KMS-11 (cell line): ENCODE data around the gene CLIP2.

Experiments
- H2AFZ ChIP-seq: fragments of 200-600 bp; sonication (generic); 2 replicates; pipeline ENCODE4 v1.6.1; 2016; ENCODE audit warnings: antibody characterized with exemption, mixed run types, low read depth
- H3K27ac ChIP-seq: fragments of 200-600 bp; sonication (generic); 2 replicates; pipeline ENCODE4 v1.6.1; 2016; ENCODE audit warnings: mild to moderate bottlenecking, mixed run types
- H3K27me3 ChIP-seq: fragments of 200-600 bp; sonication (generic); 2 replicates; pipeline ENCODE4 v1.6.1; 2017; ENCODE audit warnings: mild to moderate bottlenecking, low read depth, mixed run types, moderate library complexity; ENCODE audit not compliant: insufficient read depth
- H3K36me3 ChIP-seq: fragments of 200-600 bp; sonication (generic); 2 replicates; pipeline ENCODE4 v1.6.1; 2017; ENCODE audit warnings: mild to moderate bottlenecking, mixed run types; ENCODE audit not compliant: insufficient read depth
- H3K4me1 ChIP-seq: fragments of 200-600 bp; sonication (generic); 2 replicates; pipeline ENCODE4 v1.6.1; 2016; ENCODE audit warnings: mild to moderate bottlenecking, low read depth, mixed run types; ENCODE audit not compliant: poor library complexity, severe bottlenecking
- H3K4me2 ChIP-seq: fragments of 200-600 bp; sonication (generic); 2 replicates; pipeline ENCODE4 v1.7.0; 2016; ENCODE audit warnings: mild to moderate bottlenecking, mixed run types
- H3K4me3 ChIP-seq: fragments of 200-600 bp; sonication (generic); IDR thresholded peaks from 2 replicates; pipeline ENCODE4 v1.6.1; 2017; ENCODE audit warnings: low read depth, low read length, mixed read lengths; ENCODE audit not compliant: insufficient read depth
- H3K79me2 ChIP-seq: fragments of 200-600 bp; sonication (generic); 2 replicates; pipeline ENCODE4 v1.6.1; 2016; ENCODE audit warnings: low read depth, mixed run types; ENCODE audit not compliant: insufficient read depth
- H3K9ac ChIP-seq: fragments of 200-600 bp; sonication (generic); 2 replicates; pipeline ENCODE4 v1.6.1; 2016; ENCODE audit warnings: mild to moderate bottlenecking, mixed run types
- H4K20me1 ChIP-seq: fragments of 200-600 bp; sonication (generic); 2 replicates; pipeline ENCODE4 v1.6.1; 2016; ENCODE audit warnings: mild to moderate bottlenecking, mixed run types; ENCODE audit not compliant: insufficient read depth
- CTCF ChIP-seq: fragments of 200-600 bp; sonication (generic); conservative IDR thresholded peaks from 2 replicates; pipeline ENCODE4 v1.6.1; 2017; ENCODE audit warnings: low read depth, mild to moderate bottlenecking, antibody characterized with exemption, low read length, moderate library complexity, mixed read lengths

Gene CLIP2

GRCh38 chr7:74275401-74275881 is 13.8 kb upstream of the CLIP2 start:
- Histone ChIP-seq H3K4me1 (peaks cover 11% of the 10 kb centered on the region), H3K36me3 (no peaks in the 10 kb centered on the region), H4K20me1 (no peaks in the 10 kb centered on the region), H3K27ac (no peak overlapping the region), H2AFZ (no peak overlapping the region), H3K27me3 (peaks cover 3% of the 10 kb centered on the region; the same call in 1 of the 2 replicates), H3K4me2 (no peak overlapping the region), H3K79me2 (no peaks in the 10 kb centered on the region), H3K9ac (no peak overlapping the region), H3K4me3 (no peak overlapping the region)
- peak; percentile 63 for TF ChIP-seq CTCF

GRCh38 chr7:74277636-74278035 is 11.6 kb upstream of the CLIP2 start:
- Histone ChIP-seq H3K9ac (no peak overlapping the region), H3K4me1 (peaks cover 12% of the 10 kb centered on the region), H3K79me2 (no peaks in the 10 kb centered on the region), H3K27ac (no peak overlapping the region), H3K4me3 (no peak overlapping the region), H3K36me3 (no peaks in the 10 kb centered on the region), H2AFZ (no peak overlapping the region), H3K4me2 (no peak overlapping the region), H3K27me3 (no peaks in the 10 kb centered on the region; the same call in 1 of the 2 replicates), H4K20me1 (no peaks in the 10 kb centered on the region)
- TF ChIP-seq CTCF: no peak

DNA sequence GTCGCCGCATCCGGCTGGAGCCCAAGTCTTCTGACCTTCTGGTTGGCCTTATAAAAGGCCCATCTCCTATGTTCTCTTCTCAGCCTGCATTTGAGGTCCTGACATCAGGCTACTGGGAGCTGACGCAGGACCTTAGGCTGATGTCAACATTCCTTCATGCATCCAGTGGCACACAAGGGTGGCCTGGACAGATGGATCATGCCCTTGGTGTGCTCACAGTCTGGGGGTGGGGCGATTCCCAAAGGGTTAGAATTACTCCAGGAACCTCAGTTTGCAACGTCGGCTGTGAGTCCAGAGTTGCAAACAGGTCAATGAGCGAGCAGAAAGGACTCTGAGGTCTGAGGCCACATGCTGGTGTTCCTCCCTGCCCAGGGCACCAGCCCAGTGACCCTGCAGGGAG is 8.2 kb upstream of the CLIP2 start:
- no peaks in the 10 kb centered on the region; the same call in 1 of the 2 replicates for H3K27me3 ChIP-seq
- H3K4me1 ChIP-seq: peaks cover 12% of the 10 kb centered on the region
- no peak overlapping the region for H3K9ac ChIP-seq
- no peaks in the 10 kb centered on the region for H4K20me1 ChIP-seq
- no peak overlapping the region for H3K27ac ChIP-seq
- H3K79me2 ChIP-seq: no peaks in the 10 kb centered on the region
- no peak overlapping the region for H3K4me3 ChIP-seq
- no peak overlapping the region for H3K4me2 ChIP-seq
- H3K36me3 ChIP-seq: no peaks in the 10 kb centered on the region
- no peak overlapping the region for H2AFZ ChIP-seq
- TF ChIP-seq CTCF: no peak

- no peak overlapping the region for H3K4me2 ChIP-seq
These were observed 6.3 kb upstream of the CLIP2 start for GRCh38 chr7:74282748-74283459.

More at GRCh38 chr7:74282748-74283459, 6.3 kb upstream of the CLIP2 start:
- Histone ChIP-seq H3K9ac (no peak overlapping the region), H2AFZ (no peak overlapping the region), H3K79me2 (no peaks in the 10 kb centered on the region), H3K4me3 (no peak overlapping the region), H3K27me3 (no peaks in the 10 kb centered on the region; the same call in 1 of the 2 replicates), H3K4me1 (peaks cover 12% of the 10 kb centered on the region), H4K20me1 (no peaks in the 10 kb centered on the region), H3K36me3 (no peaks in the 10 kb centered on the region), H3K27ac (no peak overlapping the region)
- TF ChIP-seq CTCF: no peak
